ENCODE measurements around the gene LMF1.
"Not testable (repeated sequence)": the region's sequence is repeated elsewhere in the genome, so short reads cannot be mapped to it uniquely, and the experiment has no call there.

The LMF1 gene

GRCh38 chr16:858441-858840 is 112.3 kb downstream of the LMF1 start:
- FAIRE-seq, result not testable (repeated sequence)

DNA sequence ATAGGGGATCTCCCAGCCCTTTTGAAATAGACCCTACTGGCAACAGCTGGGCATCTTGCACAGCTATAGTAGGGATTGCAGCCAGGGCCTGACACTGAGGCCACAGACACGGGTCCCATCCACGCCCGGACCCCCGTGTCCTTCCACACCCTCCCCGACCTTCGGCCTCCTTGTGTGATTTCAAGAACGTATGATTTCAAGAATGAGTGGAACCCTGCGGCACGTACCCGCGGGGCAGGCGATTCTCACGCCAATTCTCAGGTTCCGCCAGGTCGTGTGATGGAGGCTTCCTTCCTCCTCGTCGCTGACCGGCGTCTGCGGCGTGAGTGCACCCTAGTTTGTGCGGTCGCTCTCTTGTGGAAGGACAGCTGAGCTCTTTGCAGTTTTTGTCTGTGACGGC is 114.0 kb downstream of the LMF1 start:
- no peak for FAIRE-seq

DNA sequence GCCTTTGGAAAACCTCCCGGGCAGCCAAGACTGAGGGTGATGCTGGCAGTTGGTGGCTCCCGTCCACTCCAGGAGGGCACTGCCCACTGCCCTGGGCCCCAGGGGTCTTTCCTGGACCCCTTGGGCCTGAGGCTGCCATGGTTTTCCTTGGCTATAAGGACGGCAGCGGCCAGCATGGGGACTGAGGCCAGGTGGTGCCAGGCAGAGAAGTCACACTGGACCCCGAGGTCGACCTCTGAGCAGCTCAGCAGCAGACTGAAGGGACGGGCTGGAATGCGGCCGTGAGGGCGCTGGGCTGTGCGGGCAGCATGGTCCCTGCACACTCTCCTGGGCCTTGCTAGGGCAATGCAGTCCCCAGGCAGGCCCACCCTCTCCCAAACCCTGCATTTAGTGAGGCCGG is 114.7 kb downstream of the LMF1 start:
- no peak for FAIRE-seq

DNA sequence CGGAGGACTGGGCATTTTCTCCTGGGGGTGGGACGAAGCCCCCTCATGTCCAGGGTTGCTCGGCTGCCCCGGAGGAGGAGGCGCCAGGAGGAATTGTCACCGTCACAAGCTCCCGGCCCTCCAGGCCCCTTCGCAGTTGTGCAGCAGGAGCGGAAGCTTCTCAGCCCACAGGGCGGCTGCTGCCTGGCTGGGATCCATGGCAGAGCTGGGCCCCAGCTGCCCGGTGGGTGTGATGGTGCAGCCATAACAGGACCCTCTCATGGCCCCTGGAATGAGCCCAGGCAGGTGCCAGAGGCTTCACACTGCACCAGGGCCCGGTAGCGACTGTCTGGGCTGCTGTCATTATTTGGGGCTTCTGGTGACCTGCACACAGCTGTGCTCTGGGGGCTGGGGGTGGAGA is 115.3 kb downstream of the LMF1 start:
- FAIRE-seq, result no peak

- FAIRE-seq, result no peak
These were observed 115.9 kb downstream of the LMF1 start for GRCh38 chr16:854808-855410.

DNA sequence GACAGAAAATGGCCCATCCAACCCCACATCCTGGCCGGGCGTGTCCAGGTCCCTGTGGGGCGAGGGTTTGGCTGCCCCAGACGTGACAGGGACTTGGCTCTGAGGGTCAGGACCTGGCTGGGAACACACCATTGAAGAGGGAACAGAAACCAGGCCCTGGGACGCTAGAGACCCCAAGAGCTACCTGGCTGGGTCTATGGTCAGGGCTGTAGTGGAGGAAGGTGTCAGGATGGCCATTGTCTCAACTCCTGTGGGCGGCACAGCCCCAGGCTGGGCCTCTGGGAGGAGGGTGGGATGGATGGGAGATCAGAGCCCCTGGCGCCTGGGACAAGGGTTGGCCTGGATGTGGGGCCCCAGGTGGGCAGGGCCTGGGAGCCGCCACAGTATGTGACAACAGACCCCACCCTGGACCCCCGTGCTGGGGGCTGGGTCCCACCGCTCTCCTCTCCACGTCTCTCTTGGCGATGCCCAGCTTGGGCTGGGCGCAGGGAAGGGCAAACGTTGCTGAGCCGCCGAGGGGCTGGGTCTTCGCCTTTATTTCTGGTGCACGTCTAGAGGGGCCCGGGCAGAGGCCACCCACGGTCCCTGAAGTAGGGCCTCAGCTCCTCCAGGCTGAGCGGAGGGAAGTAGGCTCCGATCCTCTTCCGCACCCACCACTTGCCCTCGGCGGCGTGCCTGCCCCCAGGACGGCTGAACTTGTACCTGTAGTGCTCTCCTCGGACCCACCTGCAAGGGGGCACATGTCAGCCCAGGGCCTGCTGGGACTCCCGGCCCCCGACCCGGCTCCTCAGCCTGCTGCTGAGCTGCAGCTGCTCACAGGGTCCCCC is 116.6 kb downstream of the LMF1 start:
- no peak for FAIRE-seq

DNA sequence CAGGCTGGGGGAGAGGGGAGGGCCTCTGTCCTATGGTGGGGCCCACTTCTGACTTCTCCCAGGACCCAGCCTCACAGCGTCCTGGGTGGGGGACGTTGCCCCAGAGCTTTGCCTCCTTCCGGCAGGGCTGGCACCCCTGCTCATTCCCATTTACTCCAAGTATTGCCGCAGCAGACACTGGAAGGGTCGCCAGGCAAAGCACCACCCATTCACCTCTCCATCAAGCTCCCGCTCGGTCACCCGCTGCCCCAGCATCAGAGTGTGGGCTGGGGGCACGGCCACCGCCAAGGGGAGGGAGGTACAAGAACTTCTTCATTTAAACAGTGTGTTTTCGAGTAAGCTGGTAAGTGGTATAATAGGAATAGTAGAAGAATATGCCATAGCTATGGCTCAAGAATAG is 117.5 kb downstream of the LMF1 start:
- FAIRE-seq, result no peak

DNA sequence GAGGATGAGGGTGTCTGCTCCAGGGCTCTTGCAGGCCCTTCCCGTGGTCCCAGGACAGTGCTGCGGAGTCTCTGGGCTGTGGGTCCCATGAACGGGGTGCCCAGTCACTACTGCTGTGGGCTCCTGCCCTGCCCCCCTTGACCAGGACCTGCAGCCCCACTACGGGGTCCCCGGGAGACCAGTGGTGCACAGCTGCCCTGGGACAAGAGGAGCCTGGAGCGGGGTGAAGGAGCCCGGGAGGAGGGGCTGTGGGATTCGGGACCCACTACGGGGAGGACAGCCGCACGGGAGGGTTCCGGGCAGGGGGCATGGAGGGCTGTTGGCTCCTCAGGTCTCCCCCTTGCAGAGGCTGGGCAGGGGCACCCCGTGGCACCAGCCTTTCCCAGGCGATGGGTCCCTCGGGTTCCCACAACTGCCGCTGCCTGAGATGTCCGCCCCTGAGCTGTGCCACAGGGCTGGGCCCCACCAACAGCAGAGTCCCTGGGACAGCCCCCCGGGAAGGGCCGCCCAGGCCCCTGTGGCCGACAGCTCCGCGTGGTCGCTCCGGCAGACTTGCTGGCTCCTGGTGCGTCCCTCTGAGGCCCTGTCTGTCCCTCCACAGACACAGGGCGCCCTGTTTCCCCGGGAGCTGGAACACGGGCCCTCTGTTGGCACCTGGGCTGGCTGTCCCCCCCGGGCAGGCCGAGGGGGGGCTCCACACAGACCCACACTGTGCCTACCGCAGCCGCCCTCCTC is 118.2 kb downstream of the LMF1 start:
- no peak for FAIRE-seq

GRCh38 chr16:851871-852270 is 118.9 kb downstream of the LMF1 start:
- no peak for FAIRE-seq

GRCh38 chr16:851209-851810 is 119.5 kb downstream of the LMF1 start:
- no peak for FAIRE-seq

DNA sequence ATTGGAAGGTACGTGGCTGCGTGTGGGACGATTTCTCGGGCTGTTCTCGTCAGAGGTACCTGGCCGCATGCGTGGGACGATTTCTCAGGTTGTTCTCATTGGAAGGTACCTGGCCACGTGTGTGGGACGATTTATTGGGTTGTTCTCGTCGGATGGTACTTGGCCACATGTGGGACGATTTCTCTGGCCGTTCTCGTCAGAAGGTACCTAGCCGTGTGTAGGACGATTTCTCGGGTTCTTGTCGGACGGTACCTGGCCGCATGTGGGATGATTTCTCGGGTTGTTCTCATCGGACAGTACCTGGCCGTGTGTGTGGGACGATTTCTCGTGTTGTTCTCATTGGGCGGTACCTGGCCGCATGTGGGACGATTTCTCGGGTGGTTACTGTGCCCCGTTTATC is 120.1 kb downstream of the LMF1 start:
- no peak for FAIRE-seq

GRCh38 chr16:848510-849253 is 122.1 kb downstream of the LMF1 start:
- FAIRE-seq, result no peak

DNA sequence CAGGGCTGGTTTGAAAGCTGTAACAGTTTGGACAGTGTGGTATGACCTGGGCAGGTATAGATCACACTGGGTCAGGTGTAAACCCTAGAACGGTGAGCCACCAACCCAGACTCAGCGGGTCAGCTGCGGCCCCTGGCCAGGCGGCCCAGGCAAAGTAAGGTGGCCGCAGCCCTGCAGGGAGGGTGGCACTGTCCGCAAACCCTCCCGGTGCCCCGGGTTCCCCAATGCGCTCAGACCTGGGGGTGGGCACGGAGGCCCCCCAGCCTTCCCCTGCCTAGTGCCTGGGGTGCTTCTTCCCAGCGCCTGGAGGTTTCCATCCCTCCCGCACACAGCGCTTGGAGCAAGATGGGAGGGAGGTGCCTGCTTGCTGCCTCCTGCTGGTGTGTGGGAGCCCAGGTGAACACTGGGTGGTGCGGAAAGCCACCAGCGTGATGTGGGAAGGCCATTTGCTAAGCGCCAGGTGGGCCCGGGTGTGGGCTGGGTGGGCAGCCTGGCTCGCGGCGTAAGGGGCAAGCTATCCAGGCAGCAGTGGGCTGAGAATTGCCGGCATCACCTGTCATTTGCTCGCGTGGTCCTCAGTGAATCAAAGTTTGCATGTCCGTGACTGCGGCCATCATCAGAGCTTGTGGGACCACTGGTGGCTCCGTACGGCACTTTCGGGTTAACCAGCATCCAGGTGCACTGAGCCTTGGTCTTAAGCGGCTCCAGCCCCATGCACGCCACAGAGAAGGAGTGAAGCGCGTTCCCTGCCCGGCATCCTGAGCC is 122.9 kb downstream of the LMF1 start:
- FAIRE-seq, result no peak

DNA sequence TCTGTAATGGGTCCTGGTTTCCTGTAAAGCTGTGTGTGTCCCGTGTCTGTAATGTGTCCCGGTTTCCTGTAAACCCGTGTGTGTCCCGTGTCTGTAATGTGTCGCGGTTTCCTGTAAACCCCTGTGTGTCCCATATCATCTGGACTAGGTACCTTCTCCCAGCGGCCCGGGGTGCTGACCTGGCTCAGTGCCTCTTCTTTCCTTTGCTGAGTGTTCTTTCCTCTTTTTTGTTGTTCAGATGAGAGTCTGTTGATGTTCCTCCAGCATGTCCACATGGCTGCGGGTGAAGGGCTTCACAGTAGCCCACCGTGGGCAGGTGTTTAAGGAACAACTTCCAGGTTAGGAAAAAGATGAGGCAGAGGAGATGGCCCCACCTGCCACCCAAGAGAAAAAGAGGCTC is 123.6 kb downstream of the LMF1 start:
- no peak for FAIRE-seq

- FAIRE-seq, result no peak
These were observed 125.4 kb downstream of the LMF1 start for GRCh38 chr16:845351-845745.

DNA sequence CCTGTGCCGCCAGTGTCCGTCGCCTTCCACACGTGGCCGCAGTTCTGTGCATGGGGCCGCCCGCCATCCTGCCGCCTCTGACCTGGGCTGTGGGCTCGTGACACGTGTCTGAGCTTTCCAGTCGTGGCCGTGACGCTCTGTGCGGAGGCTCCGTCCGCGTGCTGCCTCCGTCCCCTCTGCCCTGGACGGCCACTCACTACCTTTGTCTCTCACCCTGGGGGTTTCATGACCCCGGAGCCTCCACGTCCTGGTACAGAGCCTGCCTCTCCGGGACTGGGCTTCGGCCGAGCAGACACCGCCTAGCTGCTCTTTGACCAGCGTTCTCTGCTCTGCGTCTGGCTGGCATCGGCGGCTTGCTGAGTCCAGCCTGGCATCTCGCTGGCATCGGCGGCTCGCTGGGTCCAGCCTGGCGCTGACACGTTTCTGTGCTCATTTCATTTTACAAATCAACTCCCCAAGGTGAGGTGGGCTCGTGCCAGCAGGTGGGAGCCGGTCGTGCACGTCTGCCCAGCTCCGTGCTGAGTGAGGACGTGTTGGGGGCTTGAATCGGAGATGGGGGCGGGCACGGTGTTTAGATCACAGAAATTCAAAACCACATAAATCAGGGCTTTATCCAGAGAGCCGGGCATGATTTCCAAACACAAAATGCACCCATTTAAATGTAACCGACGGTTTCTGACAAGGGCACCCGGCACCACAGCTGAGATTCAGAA is 126.0 kb downstream of the LMF1 start:
- FAIRE-seq, result no peak

- no peak for FAIRE-seq
These were observed 127.0 kb downstream of the LMF1 start for GRCh38 chr16:843771-844170.

DNA sequence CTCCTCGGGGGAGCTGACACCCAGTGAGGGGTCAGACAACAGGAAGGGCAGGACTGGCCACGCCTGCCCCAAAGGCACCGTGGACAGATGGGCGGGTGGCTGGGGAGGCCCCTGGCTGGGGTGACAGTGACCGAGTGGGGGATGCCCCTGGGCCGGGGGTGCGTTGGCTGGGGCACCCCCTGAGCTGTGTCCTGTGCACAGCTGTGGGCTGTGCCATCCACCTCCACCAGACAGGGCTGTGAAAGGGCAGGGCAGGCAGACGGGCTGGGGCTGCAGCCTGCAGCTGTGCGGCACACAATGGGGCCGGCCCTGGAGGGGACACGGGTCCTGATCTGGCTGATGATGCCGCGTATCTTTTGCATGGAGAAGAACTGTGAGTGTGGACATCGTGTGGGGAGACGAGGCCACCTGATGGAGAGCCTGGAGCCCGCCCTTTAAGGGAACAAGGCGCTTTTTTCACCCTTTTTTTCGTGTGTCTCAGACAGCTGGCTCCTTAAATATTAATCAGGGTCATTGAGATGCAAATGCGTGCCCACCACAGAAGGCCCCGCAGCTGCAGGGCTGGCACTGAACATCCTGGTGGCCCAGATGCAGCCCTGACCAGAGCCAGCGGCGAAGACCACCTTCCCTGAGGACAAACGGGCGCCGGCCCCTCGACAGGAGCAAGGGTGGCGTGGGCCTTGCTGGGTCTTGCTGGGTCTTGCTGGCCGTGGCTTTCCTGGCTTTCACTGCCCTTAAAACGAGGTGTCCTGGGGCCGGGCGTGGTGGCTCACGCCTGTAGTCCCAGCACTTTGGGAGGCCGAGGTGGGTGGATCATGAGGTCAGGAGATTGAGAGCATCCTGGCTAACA is 127.8 kb downstream of the LMF1 start:
- FAIRE-seq, result no peak

- FAIRE-seq, result no peak
These were observed 128.7 kb downstream of the LMF1 start for GRCh38 chr16:842061-842476.

DNA sequence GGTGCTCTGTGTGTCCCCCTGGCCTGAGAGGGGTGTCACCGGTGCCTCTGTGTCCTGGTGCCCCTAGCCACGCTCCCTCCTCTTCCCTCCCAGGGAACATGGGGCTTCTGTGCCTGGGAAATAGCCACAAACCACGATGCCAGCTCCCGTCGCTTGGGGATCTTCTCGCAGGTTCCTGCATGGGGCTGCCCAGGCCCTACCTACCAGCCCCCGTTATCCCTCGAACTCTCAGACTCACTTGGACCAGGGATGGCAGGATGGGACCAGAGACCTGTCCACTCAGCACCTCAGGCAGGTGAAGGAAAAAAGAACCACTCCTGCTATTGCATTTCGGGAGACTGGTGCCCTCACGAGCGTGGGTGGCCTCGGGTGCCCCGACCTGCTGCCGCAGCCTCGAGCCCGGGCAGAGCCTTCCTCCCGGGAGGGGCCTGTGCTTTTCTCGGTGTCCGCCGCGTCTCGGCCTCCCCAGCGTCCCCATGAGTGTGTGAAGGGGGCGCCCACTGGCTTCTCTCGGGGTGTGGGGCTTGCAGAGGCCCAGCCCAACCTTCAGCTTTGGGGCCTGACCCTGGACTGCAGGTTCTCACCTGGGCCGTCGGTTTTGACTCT is 129.2 kb downstream of the LMF1 start:
- FAIRE-seq, result no peak

All from islet of Langerhans (tissue), 1 donor.